ENCODE measurements around the gene ADM2.

The ADM2 gene

DNA sequence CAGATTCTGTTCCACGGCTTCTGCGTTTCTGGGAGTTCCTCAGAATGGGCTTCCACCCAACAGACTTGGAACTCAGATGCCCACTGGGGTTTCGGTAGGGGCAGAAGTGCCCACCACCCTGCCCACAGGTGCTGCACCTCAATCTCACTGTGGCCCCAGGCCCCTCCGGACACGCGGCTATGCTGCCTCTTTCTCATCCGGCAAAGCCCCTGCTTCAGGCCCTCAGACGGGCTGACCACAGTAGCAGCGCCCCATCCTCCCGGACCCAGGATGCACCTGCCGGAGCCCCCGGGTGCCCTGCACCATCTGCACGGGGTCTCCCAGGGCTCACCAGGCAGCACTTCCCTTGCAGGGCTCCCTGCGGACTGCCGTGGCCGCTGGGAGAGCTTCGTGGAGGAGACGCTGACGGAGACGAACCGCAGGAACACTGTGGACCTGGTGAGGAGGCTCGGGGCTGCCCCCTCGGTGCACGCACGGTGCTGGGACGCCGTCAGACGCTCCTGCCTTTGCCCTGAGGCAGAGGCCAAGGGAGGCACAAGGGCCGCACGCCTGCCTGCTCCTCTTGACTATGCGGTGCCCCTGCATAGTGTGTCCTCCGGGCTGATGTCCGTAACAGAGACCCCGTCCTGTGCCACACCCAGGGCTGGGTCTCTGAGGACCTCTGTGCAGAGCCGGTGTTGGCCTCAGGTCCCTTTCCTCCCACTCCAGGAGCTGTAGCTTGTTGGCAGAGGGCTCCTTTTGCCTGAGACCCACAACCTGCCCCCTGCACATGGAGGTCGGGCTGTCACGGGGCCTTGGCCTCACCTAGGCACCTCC is 45.1 kb upstream of the ADM2 start:
- TF ChIP-seq, protein P1, sequence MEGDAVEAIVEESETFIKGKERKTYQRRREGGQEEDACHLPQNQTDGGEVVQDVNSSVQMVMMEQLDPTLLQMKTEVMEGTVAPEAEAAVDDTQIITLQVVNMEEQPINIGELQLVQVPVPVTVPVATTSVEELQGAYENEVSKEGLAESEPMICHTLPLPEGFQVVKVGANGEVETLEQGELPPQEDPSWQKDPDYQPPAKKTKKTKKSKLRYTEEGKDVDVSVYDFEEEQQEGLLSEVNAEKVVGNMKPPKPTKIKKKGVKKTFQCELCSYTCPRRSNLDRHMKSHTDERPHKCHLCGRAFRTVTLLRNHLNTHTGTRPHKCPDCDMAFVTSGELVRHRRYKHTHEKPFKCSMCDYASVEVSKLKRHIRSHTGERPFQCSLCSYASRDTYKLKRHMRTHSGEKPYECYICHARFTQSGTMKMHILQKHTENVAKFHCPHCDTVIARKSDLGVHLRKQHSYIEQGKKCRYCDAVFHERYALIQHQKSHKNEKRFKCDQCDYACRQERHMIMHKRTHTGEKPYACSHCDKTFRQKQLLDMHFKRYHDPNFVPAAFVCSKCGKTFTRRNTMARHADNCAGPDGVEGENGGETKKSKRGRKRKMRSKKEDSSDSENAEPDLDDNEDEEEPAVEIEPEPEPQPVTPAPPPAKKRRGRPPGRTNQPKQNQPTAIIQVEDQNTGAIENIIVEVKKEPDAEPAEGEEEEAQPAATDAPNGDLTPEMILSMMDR (IDR thresholded peaks at IDR 0.05) = no peak
- Histone ChIP-seq H3K9me3 (no peaks in the 10 kb centered on the region), H3K4me3 (ENCODE audit: low read depth in 1 of 2, low read length in 1 of 2) (no peak overlapping the region), H3K4me1 (ENCODE audit: control insufficient read depth in 1 of 2, insufficient read depth in 1 of 2, low read depth in 1 of 2, low read length in 1 of 2) (no peaks in the 10 kb centered on the region), H3K27ac (no peak overlapping the region), H3K27me3 (no peaks in the 10 kb centered on the region), H3K36me3 (peaks cover 89% of the 10 kb centered on the region)

DNA sequence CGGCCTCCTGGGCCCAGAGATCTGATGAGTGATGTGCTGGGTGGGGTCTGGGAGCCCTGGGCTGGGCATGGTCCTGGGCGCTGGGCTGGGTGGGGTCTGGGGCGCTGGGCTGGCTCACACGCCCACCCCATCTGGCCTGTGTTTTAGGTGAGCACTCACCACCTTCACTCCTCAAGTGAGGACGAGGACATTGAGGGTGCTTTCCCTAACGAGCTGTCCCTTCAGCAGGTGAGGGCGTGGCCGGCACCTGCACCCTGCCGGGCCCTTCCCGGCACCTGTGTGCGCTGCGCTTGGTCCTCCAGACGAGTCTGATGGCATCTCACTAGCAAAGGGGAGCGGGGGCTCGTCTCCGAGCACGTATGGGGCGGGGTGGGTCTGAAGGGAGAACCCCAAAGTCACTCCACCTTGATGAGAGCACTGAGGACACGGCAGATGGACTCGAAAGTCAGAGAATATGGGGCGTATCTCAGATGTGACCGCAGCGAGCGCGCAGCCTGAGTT is 44.5 kb upstream of the ADM2 start:
- H3K4me1 ChIP-seq (ENCODE audit: control insufficient read depth in 1 of 2, insufficient read depth in 1 of 2, low read depth in 1 of 2, low read length in 1 of 2) = no peaks in the 10 kb centered on the region
- H3K9me3 ChIP-seq = no peaks in the 10 kb centered on the region
- no peak overlapping the region for H3K4me3 ChIP-seq (ENCODE audit: low read depth in 1 of 2, low read length in 1 of 2)
- H3K27ac ChIP-seq = no peak overlapping the region
- H3K36me3 ChIP-seq = peaks cover 89% of the 10 kb centered on the region
- TF ChIP-seq, protein P1 (IDR thresholded peaks at IDR 0.05) = no peak
- no peaks in the 10 kb centered on the region for H3K27me3 ChIP-seq

DNA sequence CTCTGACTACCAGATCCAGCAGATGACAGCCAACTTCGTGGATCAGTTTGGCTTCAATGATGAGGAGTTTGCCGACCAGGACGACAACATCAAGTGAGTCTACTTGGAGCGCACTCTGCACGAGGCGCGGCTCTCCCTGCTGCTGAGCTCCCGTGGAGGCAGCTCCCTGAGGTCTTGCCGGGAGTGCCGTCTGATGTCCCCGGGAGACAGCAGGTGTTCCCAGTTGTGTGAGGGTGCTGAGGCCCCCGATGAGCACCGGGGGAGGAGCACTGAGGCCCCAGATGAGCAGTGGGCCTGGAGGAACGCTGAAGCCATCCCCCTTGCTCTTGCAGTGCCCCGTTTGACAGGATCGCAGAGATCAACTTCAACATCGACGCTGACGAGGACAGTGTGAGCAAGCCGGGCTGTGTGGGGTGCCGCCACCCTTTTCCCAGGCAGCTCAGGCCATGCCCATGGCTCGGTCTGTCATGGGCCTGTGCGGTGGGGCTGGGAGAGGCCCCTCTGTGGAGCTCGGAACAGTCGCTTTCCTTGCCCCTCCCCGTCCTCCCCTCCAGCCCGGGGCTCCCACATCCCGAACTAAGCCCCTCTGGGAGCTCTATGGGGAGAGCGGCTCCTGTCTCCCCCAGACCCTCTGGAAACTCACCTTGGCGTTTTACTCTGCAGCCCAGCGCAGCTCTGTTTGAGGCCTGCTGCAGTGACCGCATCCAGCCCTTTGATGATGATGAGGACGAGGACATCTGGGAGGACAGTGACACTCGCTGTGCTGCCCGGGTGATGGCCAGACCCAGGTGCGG is 43.6 kb upstream of the ADM2 start:
- TF ChIP-seq, protein P1 (IDR thresholded peaks at IDR 0.05) = no peak
- Histone ChIP-seq H3K9me3 (no peaks in the 10 kb centered on the region), H3K36me3 (peaks cover 88% of the 10 kb centered on the region), H3K27ac (no peak overlapping the region), H3K4me3 (ENCODE audit: low read depth in 1 of 2, low read length in 1 of 2) (no peak overlapping the region), H3K27me3 (no peaks in the 10 kb centered on the region), H3K4me1 (ENCODE audit: control insufficient read depth in 1 of 2, insufficient read depth in 1 of 2, low read depth in 1 of 2, low read length in 1 of 2) (no peaks in the 10 kb centered on the region)

DNA sequence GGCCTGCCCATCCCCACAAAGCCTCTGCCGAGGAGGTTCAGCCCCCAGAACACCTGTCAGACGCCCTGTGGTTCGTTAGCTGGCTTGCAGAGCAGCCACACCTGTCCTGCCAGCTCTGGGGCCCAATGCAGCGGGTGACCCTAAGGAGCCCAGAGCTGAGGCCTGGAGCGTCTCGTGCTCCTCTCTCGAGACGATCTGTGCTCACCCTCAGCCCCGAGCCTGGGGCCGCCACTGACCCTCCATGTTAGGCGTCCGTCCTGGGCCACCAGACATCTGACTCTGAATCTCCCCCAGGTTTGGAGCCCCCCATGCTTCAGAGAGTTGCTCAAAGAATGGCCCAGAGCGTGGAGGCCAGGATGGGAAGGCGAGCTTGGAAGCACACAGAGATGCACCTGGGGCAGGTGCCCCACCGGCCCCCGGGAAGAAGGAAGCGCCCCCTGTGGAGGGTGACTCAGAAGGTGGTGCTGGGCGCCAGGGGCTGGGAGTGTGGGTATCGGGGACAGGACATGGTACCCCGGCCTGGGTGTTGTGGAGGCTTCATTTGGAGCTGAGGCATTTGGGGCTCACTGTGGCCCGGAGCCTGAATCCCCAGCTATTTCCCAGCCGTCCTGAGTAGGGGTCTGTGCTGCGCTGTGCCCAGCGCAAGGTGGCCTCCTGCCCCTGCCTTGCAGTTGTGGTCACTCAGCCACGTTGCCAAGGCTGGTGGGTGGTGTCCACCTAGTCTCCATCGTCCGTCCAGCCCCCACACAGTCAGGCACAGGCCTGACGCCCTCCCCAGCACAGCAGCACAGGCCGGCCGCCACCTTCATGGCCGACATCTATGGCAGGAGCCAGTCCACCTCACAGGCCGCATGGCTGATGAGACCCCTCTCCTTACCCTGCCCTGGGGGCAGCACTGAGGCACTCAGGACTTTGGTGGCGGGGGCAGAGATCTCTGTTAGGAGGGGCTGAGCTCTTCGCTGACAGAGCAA is 42.8 kb upstream of the ADM2 start:
- H3K9me3 ChIP-seq = no peaks in the 10 kb centered on the region
- no peak overlapping the region for H3K4me3 ChIP-seq (ENCODE audit: low read depth in 1 of 2, low read length in 1 of 2)
- no peaks in the 10 kb centered on the region for H3K4me1 ChIP-seq (ENCODE audit: control insufficient read depth in 1 of 2, insufficient read depth in 1 of 2, low read depth in 1 of 2, low read length in 1 of 2)
- no peak overlapping the region for H3K27ac ChIP-seq
- no peaks in the 10 kb centered on the region for H3K27me3 ChIP-seq
- TF ChIP-seq, protein P1 (IDR thresholded peaks at IDR 0.05) = no peak
- H3K36me3 ChIP-seq = peaks cover 91% of the 10 kb centered on the region

DNA sequence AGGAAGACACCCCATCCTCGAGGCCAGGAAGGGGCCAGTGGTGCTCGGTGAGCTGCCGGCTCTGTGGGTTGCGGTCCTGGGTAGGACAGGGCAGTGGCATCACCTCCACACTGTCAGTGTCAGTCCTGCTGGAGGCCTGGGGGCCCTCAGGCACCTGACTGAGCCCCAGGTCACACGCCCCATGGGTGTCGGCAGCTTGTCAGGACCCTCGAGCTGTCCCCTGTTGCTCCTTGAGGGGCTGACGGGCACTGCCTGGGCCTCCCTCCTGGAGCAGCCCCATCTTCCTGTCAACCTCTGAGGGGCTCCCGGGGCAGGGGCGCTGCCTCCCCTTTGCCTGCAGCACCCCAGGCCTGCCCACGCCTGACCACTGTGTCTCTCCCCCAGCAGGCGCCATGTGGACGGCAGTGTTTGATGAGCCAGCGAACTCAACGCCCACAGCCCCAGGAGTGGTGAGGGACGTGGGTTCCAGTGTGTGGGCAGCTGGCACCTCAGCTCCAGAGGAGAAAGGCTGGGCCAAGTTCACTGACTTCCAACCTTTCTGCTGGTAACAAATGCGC is 42.0 kb upstream of the ADM2 start:
- Histone ChIP-seq H3K9me3 (no peaks in the 10 kb centered on the region), H3K27ac (no peak overlapping the region), H3K36me3 (peaks cover 97% of the 10 kb centered on the region), H3K4me3 (ENCODE audit: low read depth in 1 of 2, low read length in 1 of 2) (no peak overlapping the region), H3K4me1 (ENCODE audit: control insufficient read depth in 1 of 2, insufficient read depth in 1 of 2, low read depth in 1 of 2, low read length in 1 of 2) (no peaks in the 10 kb centered on the region), H3K27me3 (no peaks in the 10 kb centered on the region)
- TF ChIP-seq, protein P1 (IDR thresholded peaks at IDR 0.05) = no peak
